Measurements from ENCODE around the gene GAREM2. TPM values are rescaled to one million over a fixed set of nuclear protein-coding genes. Genes with fewer than 3 reads are reported as not detected.
A peak's percentile ranks its signal among the peaks of the same experiment; 100 is the strongest.

GAREM2 gene
- total RNA-seq, 1 experiment from 2014 or later, result 2.6 TPM

- peaks cover 13% of the 10 kb centered on the region for H3K4me1 Mint-ChIP-seq (ENCODE audit: low read depth, unreplicated experiment)
- DNase-seq, result no peak
- H3K27me3 Mint-ChIP-seq (ENCODE audit: unreplicated experiment), result peaks cover 53% of the 10 kb centered on the region
- intact Hi-C loops (cut with micrococcal nuclease; ENCODE audit: unreplicated experiment), result no loop called here
- BruUV-seq (replicated peaks), result no TSS peak
- CTCF ChIA-PET, result no interaction called here
- no peak for TF ChIP-seq CTCF (IDR thresholded peaks at IDR 0.05; ENCODE audit: unreplicated experiment)
- H3K27ac Mint-ChIP-seq (ENCODE audit: unreplicated experiment), result no peak overlapping the region
- H3K4me3 Mint-ChIP-seq (ENCODE audit: low read depth, unreplicated experiment), result peak overlapping the region; percentile 12
- H3K36me3 Mint-ChIP-seq (ENCODE audit: insufficient read depth, unreplicated experiment), result peaks cover 20% of the 10 kb centered on the region
- no peaks in the 10 kb centered on the region for H3K9me3 Mint-ChIP-seq (ENCODE audit: low read depth, unreplicated experiment)
These were observed 2.0 kb downstream of the GAREM2 start for GRCh38 chr2:26174691-26175465.

GRCh38 chr2:26175466-26176278 is 2.8 kb downstream of the GAREM2 start:
- no peak for TF ChIP-seq CTCF (IDR thresholded peaks at IDR 0.05; ENCODE audit: unreplicated experiment)
- Mint-ChIP-seq H3K27me3 (ENCODE audit: unreplicated experiment) (peaks cover 60% of the 10 kb centered on the region), H3K4me3 (ENCODE audit: low read depth, unreplicated experiment) (no peak overlapping the region), H3K27ac (ENCODE audit: unreplicated experiment) (no peak overlapping the region), H3K4me1 (ENCODE audit: low read depth, unreplicated experiment) (peaks cover 13% of the 10 kb centered on the region), H3K36me3 (ENCODE audit: insufficient read depth, unreplicated experiment) (peaks cover 20% of the 10 kb centered on the region), H3K9me3 (ENCODE audit: low read depth, unreplicated experiment) (no peaks in the 10 kb centered on the region)
- CTCF ChIA-PET, result no interaction called here
- no peak for DNase-seq
- BruUV-seq (replicated peaks), result no TSS peak
- intact Hi-C loops (cut with micrococcal nuclease; ENCODE audit: unreplicated experiment), result no loop called here

GRCh38 chr2:26176279-26176615 is 3.4 kb downstream of the GAREM2 start:
- DNase-seq, result no peak

GRCh38 chr2:26177122-26177521 is 4.2 kb downstream of the GAREM2 start:
- TF ChIP-seq CTCF (IDR thresholded peaks at IDR 0.05; ENCODE audit: unreplicated experiment), result no peak
- CTCF ChIA-PET, result no interaction called here
- no TSS peak for BruUV-seq (replicated peaks)
- DNase-seq, result no peak
- H3K4me1 Mint-ChIP-seq (ENCODE audit: low read depth, unreplicated experiment), result peaks cover 13% of the 10 kb centered on the region
- peaks cover 57% of the 10 kb centered on the region for H3K27me3 Mint-ChIP-seq (ENCODE audit: unreplicated experiment)
- intact Hi-C loops (cut with micrococcal nuclease; ENCODE audit: unreplicated experiment), result no loop called here
- peaks cover 9% of the 10 kb centered on the region for H3K36me3 Mint-ChIP-seq (ENCODE audit: insufficient read depth, unreplicated experiment)
- no peak overlapping the region for H3K27ac Mint-ChIP-seq (ENCODE audit: unreplicated experiment)
- no peaks in the 10 kb centered on the region for H3K9me3 Mint-ChIP-seq (ENCODE audit: low read depth, unreplicated experiment)
- no peak overlapping the region for H3K4me3 Mint-ChIP-seq (ENCODE audit: low read depth, unreplicated experiment)

More at GRCh38 chr2:26176279-26176615, 3.4 kb downstream of the GAREM2 start:
- no peak for TF ChIP-seq CTCF (IDR thresholded peaks at IDR 0.05; ENCODE audit: unreplicated experiment)
- H3K27ac Mint-ChIP-seq (ENCODE audit: unreplicated experiment), result no peak overlapping the region
- BruUV-seq (replicated peaks), result no TSS peak
- H3K9me3 Mint-ChIP-seq (ENCODE audit: low read depth, unreplicated experiment), result no peaks in the 10 kb centered on the region
- H3K27me3 Mint-ChIP-seq (ENCODE audit: unreplicated experiment), result peaks cover 60% of the 10 kb centered on the region
- intact Hi-C loops (cut with micrococcal nuclease; ENCODE audit: unreplicated experiment), result no loop called here
- no peak overlapping the region for H3K4me3 Mint-ChIP-seq (ENCODE audit: low read depth, unreplicated experiment)
- peaks cover 16% of the 10 kb centered on the region for H3K36me3 Mint-ChIP-seq (ENCODE audit: insufficient read depth, unreplicated experiment)
- peaks cover 13% of the 10 kb centered on the region for H3K4me1 Mint-ChIP-seq (ENCODE audit: low read depth, unreplicated experiment)
- CTCF ChIA-PET, result no interaction called here

Measured in Calu3 (cell line).